Hematopoietic multipotent progenitor cell treated with erythropoietin and hydrocortisone succinate and interleukin-3 and kit ligand, for 8 days (in vitro differentiated cells): ENCODE results near the gene ABCA7.

Source experiments
- DNase-seq: peaks from one replicate; pipeline ENCODE4 v3.0.0-alpha.2; 2015

Gene ABCA7

DNA sequence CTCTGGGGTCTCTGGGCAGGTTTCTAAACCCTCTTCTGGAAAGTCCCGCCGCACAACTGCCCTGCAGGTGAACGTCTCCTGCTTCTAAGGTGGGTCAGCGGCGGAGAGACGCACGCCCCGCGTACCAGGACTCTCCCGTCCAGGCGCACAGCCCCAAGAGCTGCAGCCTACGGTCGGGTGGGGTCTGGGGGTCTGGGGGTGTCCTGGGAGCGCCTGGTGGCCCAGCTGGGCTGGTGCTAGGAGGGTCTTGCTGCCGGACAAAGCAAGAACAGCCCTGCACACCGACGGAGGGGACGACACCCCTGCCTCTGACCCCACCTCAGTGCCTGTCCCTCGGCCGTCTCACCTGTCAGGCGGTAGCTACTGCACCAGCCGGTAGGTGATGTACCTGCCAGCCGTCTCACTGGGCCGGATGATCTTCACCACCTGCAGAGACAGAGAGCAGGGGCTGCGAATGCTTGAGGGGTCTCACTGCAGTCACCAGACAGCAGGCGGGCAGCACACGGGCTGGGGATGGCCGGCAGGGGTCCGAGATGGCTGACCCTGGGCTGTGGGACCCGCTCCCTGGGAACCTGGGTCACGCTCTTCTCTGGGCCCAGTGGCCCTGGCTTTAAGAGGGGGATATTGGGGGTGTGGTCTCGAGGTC, 49.3 kb downstream of the ABCA7 start:
- DNase-seq, result no peak

DNA sequence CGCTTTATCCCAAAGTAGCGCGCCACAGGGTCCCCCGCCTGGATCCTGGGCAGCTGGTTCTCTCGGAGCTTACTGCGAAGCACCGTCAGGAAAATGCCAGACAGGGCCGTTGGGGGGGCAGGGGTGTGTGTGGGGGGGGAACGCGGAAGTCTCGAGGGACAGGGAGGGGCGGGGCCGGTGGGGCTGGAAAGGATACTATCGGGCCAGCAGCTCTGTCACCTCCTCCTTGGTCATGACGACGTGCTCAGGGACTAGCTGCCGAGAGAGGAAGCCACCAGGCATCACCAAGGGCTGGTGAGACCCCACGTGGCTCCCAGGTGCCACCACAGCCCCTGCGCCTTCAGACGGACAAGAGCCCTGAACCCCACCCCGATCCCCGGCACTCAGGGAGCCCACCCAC, 50.0 kb downstream of the ABCA7 start:
- DNase-seq, result peak; percentile 12

DNA sequence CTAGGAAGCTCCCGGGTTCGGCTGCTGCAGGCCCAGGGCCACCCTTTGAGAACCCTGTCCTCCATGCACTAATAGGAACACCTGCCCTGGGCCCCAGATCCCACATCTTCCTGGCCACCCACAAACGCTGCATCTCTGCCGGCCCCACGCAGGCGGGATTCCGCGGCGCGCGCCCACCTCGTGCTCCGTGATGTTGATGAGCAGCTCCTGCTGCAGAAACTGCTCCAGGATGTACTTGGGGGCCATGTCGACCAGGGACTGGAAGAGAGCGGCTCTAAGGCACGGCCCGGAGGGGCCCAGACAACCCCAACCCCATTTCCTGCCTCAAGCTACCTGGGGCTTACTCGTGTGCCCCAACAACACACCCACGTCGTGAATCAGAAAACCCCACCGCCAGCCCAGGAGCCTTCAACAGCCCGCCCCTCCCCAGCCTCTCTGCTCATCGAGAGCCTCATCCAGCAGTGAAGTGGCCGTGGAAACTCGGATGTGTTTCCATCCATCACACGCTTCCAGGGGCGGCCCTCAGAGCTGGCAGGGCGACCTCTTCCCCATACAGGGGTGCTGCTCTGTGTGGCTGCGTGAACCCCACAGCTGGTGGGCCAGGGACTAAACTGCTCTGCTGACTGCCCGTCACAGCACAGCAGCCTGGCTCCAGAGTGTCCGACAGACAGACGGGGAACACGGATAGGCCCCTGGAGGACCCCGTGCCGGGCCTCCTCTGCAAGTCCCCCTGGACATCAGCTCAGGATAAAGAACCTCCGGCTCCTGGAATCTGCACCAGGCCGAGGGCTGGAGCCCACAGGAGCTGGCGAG, 51.0 kb downstream of the ABCA7 start:
- no peak for DNase-seq

DNA sequence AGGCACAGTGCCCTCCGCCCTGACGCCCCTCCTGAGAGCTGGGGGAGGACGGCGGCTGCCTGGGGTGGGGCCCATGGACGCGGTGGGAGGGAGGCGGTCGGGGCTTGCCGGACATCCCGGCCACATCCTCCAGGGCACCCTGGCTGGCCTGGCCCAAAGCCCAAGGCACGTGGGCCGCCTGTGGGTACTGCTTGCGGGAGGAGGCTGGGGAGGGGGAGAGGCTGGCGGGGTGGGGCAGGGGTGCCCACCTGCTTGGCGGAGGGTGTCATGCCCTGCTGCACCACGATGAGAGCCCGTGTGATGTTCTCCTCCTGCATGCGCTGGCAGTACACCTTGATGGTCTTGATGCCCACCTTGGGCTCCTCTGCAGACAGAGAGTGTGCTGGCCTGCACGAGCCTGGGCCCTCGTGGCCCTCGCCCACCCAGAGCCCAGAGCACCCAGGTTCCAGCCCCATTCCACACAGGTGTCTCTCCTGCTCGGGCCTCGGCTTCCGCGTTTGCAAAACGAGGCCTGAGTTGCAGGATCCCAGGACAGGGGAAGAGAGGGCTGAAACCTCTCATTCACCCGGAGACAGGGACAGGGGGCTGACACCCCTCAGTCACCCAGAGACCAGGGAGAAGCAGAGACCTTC, 51.8 kb downstream of the ABCA7 start:
- no peak for DNase-seq

DNA sequence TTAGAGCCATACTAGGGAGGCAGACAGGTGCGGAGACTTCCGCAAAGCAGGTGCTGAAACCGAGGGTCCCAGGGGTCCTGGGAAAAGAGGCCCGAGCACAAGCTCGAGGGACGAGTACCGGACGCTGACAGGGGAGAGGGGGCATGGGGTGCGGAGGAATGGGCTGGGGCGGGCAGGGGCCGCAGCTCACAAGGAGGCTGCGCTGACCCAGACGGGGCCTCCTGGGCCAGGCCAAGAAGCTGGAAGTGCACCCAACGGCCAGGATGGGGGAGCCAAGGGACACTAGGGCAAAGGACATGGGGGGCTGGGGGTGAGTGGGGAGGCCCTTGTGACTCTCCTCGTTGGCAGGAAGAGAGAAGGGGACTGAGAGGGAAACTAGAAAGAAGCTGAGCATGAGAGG, 53.4 kb downstream of the ABCA7 start:
- no peak for DNase-seq

DNA sequence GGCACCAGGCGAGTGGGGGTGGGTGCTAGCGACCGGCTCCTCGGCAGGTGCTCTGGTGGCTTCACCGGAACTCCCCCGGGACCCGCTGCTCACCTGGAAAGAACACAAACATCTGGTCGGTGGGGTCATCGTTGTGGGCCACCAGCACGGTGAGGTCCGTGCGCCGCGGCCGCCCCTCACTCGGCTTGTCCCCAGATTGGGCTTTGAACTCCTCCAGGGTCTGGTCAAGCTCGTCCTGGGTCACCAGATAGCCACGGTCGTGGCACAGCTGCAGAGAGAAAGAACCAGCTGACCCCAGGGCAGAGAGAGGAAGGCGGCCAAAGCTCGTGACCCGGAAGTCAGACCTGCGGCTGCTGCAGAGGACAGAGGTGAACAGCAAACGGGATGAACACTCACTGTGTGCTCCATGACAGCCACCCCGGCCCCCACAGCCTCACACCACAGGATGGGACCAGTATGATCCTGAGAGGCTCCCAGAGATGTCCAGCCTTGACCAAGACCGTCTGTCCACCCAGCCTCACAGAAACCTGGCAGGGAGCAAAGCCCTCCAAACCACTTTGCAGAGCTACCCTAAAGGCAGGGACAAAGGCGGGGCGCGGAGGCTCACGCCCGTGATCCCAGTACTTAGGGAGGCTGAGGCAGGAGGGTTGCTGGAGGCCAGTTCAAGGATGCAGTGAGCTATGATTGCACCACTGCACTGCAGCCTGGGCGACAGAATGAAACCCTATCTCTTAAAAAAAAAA, 54.1 kb downstream of the ABCA7 start:
- DNase-seq, result no peak

DNA sequence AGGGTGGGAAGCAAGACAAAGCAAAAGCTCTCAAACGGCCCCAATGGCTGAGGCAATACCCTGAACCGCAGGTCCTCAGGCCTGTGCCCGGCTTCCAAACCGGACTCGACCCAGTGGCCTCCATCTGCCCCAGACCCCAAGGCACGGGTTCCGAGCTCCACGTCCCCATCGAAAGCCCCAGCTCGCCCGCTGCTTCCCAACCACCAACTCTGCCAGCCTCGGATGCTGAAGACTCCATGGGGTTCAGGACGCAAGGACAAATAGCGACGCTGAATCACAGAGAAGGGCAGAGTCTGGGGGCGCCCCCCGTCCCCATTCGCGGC, 54.7 kb downstream of the ABCA7 start:
- no peak for DNase-seq

DNA sequence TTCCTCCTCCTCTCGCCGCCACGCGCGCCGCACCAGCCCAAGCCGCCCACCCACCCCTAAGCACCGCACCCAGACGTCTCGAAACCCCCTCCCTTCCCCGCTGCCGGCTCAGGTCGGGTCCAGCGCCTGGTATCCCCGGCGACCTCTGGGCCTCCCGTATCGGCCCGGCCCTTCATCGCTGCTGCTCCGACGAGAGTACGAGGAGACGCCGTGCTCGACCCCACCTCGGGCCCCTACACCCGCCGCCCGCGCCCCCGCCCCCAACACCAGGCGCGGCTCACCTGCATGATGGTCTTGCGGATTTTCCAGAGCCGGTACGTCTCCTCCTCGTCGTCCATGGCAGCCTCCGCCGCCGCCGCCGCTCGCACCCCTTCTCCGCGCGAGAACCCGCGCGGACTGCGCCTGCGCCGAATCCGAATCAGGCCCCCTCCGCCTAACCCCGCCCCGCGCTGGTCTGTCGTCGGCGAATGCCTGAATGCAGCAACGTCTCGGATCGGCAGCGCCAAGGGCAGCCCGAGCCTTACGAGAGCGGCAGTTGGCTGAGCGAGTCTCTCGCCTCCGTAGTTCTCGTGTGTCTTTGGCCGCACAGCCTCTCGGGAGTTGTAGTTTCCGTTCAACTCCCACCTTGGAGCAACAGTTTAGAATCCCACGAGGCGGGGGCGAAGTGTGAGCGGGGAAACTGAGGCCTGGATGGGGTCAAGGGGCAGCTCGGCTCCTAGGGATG, 55.2 kb downstream of the ABCA7 start, which contains the start of gene POLR2E:
TSS of gene POLR2E (minus strand) at position 398 of the 724 bp plus-strand sequence. CDS start at position 338, 60 bp downstream.
- peak; percentile 98 for DNase-seq

DNA sequence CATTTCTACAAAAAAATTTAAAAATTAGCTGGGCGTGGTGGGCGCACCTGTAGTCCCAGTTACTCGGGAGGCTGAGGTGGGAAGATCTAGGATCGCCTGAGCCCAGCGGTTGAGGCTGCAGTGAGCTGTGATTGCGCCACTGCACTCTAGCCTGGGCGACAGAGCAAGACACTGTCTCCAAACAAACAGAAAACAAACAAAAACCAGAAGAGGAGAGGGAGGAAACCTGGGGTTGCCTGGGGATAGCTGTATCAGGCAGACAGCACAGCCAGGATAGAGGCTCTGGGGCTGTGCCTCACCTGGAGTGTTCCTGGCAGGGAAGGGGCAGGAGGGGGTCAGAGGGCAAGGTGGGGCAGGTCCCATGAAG, 57.9 kb downstream of the ABCA7 start:
- DNase-seq, result no peak

DNA sequence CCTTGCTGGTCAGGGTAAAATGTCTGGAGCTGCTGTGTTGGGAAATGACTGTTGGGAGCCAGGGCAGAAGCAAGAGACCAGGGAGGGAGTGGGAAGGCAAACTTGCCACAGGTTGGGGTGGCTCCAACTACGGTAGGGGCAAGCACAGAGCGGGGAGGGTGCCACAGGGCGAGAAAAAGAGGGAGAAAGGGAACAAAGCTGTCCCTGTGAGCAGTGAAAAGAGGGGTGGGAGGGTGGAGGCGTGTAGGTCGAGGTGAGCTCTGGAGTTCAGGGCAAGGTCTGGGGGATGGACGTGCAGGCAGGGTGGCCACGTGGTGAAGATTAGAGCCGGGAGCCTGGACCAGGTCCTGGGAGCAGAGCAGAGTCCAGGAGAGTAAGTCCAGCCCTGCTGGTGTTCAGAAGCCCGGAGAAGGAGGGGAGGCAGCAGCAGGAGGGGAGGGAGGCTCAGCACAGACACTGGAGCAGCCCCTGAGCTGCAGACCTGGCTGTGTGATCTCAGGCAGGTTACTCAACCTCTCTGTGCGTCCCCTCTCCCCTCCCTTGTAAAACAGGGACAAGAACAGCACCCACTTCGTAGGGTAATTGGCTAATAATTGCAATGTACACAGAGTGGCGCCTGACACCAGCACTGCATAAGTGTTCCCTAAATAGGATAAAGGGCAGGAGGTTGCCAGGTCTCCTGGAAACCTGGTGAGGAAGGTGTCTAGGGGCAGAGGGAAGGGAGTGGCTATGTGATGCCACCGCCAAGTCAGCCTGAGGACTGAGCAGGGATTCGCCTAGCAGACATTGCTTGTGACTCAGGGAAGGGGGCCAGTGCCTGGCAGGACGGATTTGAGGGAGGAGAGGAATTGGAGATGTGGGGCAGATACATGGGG, 58.5 kb downstream of the ABCA7 start:
- DNase-seq, result peak; percentile 3

DNA sequence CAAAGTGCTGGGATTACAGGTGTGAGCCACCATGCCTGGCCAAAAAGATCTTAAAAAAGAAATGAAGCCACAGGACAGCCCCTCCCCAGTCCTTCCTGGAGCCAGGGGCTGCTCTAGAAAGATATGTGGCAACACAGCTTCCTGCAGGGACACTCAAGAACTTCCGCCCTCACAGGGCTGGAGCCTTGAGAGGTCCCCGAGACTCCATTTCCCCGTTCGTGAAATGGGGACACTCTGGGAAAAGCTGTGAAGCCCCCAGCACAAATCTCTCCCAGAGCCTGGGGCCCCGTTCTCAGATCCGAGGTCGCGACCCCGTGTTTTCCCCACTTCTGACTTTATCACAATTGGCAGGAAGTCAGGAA, 61.4 kb downstream of the ABCA7 start:
- DNase-seq, result peak; percentile 72

DNA sequence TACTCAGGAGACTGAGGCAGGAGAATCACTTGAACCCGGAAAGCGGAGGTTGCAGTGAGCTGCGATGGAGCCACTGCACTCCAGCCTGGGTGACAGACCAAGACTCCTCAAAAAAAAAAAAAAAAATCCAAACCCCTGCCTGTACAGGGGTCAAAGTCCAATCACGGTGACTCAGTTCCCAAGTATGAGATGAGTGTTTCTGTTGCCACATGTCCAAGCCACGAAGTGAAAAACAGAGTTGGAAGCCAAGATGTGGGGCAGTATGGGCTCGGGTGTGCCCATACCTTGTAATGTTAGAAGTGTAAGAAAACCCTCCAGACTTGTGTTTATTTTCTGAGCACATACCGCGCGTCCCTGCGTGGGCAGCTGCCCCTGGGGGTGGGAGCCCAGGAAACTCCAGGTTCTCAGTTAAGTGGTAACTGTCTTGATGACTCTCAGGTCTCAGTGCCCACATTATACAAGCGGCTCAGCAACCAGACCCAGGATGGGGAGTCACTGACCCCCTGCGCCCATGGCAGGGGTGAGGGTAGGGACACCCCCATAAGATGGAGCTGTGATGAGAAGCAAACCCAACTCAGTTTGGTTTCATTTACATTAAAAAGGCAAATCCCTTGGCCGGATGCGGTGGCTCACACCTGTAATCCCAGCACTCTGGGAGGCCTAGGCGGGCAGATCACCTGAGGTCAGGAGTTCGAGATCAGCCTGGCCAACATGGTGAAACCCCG, 62.7 kb downstream of the ABCA7 start:
- peak; percentile 27 for DNase-seq

DNA sequence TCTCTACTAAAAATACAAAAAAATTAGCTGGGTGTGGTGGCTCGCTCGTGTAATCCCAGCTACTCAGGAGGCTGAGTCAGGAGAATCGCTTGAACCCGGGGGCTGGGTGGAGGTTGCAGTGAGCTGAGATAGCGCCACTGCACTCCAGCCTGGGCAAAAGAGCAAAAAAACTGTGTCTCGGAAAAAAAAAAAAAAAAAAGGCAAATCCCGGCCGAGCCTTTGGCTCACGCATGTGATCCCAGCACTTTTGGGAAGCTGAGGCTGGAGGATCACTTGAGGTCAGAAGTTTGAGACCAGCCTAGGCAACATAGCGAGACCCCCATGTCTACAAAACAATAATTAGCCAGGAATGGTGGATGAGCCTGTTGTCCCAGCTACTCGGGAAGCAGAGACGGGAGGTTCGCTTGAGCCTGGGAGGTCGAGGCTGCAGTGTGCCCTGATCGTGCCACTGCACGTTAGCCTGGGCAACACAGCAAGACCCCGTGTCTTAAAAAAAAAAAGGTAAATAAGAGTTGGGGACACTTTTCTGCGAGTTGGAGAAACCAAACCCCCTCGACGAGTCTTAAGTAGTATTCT, 63.3 kb downstream of the ABCA7 start:
- peak; percentile 23 for DNase-seq

DNA sequence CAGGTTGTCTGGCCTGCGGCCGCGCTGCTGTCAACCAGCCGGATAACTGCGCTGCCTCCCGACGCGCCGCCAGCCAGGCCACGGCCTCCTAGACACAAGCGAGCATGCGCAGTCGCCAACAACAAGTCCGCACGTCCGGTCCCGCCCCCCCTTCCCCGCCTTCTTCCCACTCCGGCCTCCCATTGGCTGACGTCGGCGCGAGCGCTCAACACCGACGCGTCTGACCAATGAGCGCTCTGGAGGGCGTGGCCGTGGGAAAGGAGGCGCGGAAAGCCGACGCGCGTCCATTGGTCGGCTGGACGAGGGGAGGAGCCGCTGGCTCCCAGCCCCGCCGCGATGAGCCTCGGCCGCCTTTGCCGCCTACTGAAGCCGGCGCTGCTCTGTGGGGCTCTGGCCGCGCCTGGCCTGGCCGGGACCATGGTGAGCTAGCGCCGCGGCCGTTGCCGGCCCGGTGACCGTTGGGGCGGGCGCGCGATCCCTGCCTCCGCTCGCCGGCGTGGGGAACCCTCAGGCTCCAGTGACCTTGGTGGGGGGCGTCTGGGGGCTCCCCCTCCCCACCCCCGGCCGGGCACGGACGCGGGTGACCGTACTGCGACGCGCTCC, 63.9 kb downstream of the ABCA7 start, which contains the start of gene GPX4:
TSS of gene GPX4 (plus strand) at position 287 of the 603 bp plus-strand sequence. CDS start at position 337, 50 bp downstream.
- peak; percentile 99 for DNase-seq

DNA sequence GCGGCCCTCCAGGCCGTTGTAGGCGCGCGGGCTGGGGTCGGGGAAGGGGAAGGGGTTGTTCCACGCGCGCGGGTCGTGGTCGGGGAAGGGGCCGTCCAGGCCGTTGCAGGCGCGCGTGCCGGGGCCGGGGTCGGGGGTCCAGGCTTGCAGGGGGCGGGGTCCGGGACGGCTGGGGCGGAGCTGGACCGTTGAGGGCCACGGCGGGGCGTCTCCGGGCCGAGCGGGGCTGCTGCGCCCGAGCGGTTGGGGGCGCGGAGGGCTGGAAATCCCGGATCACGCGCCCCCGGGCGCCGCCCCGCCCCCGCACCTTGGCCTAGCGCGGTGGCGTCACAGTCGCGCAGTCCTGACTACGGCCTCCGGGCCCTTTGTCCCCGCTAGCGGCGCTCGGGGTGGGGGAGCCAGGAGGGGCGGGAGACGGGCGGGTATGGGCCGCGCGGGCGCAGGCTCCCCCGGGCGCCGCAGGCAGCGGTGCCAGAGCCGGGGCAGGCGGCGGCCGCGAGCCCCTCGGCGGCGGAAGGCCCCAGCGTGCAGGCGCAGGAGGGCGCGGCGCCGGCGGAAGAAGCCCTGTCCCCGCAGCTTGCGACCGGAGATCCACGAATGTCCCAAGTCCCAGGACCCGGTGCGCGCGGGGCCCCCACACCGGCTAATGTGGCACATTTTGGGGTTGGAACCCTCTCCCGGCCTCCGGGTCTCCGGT, 64.6 kb downstream of the ABCA7 start:
- peak; percentile 65 for DNase-seq

DNA sequence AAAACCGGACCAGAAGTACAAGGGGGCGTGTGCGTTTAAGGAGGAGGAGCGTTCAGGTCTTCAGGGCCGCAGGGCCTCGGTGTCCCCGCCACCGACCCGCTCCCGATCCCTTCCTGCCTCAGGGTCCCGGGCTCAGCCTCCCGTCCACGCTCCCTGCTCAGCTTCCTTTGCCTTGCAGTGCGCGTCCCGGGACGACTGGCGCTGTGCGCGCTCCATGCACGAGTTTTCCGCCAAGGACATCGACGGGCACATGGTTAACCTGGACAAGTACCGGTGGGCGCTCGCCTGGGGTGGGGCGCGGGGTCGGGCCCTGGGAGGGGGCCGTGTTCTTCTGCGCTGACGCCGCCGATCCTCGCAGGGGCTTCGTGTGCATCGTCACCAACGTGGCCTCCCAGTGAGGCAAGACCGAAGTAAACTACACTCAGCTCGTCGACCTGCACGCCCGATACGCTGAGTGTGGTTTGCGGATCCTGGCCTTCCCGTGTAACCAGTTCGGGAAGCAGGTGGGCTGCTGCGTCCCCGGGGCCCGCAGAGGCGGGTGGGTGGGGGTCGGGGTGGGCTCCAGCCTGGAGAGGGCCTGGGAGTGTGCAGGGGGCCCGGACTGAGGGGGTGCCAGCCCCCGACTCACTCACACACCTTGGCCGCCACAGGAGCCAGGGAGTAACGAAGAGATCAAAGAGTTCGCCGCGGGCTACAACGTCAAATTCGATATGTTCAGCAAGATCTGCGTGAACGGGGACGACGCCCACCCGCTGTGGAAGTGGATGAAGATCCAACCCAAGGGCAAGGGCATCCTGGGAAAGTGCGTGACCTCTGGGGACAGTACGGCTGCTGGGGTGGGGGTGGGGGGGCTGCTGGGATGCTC, 65.3 kb downstream of the ABCA7 start:
- DNase-seq, result no peak

DNA sequence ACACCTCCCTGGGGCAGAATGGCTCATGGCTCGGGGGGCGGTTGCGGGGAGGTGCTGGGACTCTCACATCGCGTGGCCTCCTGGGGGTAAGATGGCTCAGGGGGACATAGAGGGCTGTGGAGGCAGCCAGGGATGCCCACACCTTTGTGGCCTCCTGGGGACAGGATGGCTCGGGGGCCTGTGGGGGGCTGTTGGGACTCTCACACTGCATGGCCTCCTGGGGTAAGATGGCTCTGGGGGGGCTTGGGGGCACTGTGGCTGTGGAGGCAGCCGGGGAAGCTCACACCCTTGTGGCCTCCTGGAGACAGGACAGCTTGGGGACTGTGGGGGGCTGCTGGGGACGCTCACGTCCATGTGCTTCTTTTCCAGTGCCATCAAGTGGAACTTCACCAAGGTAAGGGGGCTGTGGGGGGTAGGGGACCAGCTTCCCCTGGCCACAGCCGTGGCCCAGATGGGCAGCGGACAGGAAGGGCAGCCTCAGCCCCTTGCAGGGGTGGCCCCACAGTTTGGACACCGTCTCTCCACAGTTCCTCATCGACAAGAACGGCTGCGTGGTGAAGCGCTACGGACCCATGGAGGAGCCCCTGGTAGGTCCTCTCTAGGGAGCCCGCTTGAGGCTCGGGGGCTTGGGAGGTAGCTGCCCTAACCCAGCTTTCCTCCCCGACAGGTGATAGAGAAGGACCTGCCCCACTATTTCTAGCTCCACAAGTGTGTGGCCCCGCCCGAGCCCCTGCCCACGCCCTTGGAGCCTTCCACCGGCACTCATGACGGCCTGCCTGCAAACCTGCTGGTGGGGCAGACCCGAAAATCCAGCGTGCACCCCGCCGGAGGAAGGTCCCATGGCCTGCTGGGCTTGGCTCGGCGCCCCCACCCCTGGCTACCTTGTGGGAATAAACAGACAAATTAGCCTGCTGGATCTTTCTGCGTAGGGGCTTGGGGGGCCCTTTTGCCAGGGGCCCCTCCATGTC, 66.2 kb downstream of the ABCA7 start:
- no peak for DNase-seq
